GM12872 (cell line): Measurements from ENCODE around the gene CDH13.

Source experiments
- TF ChIP-seq, protein P1 (sequence below): IDR thresholded peaks from 3 replicates; pipeline ENCODE4 v1.5.1; 2011; ENCODE audit warnings: low read depth, mild to moderate bottlenecking, low read length, moderate library complexity; ENCODE audit not compliant: insufficient read depth

CDH13 gene

DNA sequence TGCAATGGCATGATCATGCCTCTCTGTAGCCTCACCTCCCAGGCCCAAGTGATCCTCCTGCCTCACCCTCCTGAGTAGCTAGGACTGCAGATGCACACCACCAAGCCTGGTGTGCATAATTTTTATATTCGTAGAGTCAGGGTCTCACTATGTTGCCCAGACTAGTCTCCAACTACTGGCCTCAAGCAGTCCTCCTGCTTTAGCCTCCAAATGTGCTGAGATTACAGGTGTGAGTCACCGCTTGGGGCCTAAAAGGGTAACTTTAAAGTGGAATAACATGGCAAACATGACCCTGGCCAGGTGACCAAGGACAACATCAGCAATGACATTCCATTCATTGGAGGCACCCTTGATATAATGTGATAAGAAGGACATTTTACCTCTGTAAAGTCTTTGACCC is 1207.2 kb downstream of the CDH13 start:
- TF ChIP-seq, protein P1, sequence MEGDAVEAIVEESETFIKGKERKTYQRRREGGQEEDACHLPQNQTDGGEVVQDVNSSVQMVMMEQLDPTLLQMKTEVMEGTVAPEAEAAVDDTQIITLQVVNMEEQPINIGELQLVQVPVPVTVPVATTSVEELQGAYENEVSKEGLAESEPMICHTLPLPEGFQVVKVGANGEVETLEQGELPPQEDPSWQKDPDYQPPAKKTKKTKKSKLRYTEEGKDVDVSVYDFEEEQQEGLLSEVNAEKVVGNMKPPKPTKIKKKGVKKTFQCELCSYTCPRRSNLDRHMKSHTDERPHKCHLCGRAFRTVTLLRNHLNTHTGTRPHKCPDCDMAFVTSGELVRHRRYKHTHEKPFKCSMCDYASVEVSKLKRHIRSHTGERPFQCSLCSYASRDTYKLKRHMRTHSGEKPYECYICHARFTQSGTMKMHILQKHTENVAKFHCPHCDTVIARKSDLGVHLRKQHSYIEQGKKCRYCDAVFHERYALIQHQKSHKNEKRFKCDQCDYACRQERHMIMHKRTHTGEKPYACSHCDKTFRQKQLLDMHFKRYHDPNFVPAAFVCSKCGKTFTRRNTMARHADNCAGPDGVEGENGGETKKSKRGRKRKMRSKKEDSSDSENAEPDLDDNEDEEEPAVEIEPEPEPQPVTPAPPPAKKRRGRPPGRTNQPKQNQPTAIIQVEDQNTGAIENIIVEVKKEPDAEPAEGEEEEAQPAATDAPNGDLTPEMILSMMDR, result no peak

DNA sequence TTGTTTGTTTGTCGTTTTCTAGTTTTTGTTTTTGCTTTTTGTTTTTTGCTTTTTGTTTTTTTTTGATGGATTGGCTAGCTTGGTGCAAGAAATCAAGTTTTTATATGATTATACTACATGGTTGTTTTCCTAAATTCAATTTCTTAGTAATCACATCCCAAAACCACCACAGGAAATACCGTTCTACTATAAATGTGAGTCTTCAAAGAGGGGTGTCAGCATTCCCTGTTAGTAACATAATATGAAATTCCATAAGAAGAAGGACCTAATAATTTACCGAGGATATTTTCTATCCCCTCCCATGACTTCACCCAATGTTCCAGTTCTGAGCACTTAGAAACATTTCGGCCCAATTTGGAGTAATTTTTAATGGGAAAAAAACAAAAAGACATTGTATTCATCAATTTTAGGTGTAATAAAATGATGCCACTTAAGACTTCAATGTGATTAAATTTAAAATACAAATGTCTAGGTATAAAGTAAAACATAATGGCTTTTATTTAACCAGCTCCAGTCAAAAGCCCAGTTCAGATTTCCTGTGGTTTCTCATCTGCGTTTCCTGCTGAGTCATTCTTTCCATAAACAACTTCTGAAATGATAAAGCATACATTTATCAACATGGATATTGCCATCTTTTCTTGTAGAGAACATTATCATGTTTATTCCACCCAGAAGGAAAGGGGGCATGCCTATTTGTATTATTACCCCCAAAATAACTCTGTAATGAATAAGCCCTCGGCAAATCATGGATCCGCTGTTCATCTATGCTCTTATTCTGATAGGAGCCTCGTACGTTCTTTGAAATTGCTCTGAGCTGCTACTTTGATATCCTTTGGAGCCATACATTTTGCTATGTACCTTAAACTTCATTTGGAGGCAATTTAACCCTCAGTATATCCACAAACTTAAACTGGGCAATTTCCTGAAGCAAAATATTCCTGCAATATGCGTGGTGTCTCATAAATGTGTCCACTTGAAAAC is 1209.1 kb downstream of the CDH13 start:
- TF ChIP-seq, protein P1, result no peak

DNA sequence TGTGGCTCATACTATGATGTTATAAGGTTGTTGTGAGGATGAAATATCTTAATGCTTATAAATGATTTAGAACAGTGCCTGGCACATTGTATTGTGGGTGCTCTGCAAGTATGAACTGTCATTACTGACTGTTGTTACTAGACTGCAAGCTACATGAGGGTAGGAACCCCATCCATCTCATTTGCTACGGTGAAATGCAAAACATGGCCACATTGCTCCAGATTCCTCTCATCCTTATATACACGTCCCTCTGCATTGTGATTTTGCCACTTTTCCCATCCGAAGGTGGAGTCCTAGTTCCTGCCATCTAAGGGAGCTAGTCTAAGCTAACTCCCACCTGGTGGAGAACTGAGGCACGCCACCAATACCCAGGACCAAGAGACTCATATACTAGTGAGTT is 1210.8 kb downstream of the CDH13 start:
- TF ChIP-seq, protein P1, result no peak

DNA sequence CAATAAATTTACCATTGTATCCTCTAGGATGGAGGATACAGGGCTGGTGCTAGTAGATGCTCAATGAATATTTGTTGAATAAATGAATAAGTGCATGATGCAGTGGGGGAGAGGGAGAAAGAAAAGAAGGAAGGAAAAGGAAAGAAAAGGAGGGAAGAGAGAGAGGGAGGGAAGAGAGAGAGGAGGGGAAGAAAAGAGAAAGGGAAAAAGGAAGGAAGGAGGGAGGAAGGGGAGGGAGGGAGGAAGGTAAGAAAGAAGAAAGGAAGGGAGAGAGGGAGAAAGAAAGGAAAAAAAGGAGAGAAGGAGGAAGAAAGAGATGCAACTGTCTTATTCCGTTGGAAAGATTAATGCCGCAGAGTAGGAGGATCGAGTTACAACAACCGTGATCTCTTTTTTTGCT is 1211.4 kb downstream of the CDH13 start:
- TF ChIP-seq, protein P1, result no peak

DNA sequence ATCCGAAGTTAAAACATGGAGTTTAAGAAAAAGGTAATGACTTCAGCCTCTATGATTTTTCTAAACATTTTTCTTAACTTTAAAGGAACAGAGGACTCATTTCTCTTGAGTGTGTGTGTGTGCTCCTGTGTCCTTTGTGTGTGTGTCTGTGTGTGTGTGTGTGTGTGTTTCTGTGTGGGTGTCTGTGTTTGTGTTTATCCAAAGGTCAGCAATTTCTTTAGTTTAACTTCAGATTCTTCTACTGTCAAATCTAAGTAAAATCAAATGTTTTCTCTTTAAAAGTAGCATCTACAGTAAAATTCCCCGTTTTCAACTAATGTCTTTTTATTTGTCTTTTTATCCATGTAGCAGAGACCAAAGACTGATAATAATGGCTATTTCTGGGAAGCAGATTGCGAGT is 1212.8 kb downstream of the CDH13 start:
- TF ChIP-seq, protein P1, result no peak

DNA sequence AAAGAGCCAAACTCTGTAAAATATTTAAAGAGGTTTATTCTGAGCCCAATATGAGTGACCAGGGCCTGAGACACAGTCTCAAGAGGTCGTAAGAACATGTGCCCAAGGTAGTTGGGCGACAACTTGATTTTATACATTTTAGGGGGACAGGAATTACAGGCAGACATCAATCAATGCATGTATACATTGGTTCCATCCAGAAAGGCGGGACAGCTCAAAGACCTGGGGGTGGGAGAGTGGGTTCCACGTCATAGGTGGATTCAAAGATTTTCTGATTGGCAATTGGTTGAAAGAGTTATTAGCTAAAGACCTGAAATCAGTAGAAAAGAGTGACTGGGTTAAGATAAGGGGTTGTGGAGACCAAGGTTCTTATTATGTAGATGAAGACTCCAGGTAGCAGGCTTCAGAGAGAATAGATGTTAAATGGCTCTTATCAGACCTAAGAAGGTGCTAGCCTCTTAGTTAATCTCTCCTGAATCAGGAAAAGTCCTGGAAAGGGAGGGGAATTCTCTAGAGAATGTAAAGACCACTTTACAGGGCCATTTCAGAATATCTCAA is 1213.4 kb downstream of the CDH13 start:
- TF ChIP-seq, protein P1, result no peak

DNA sequence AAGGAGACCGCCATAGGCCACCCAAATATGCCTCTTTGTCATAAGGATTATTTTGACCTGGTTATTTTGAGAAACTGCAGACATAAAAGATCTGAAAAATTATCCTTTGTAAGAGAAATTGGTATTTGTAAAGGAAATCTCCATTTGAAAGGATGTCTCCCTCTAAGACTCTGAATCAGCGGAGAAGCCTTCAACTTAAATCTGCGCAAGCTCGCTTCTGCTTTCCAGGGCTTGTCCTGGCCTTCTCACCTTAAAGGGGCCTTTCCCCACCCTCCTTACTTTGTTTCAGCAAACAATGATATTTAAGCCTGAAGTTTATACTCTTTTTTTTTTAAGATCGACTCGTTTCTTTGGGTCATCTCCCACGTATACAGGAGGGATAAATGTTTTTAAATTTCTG is 1215.5 kb downstream of the CDH13 start:
- TF ChIP-seq, protein P1, result no peak
